HG03175 (cell line): ENCODE results near the gene ADAD2.
"Not testable (repeated sequence)": the region's sequence is repeated elsewhere in the genome, so short reads cannot be mapped to it uniquely, and the experiment has no call there.

Experiments
- ATAC-seq: cut with Tn5 transposase; IDR thresholded peaks from one replicate; pipeline ENCODE4 v1.9.1; 2021; ENCODE audit warnings: mild to moderate bottlenecking, moderate library complexity; ENCODE audit not compliant: unreplicated experiment

The ADAD2 gene

DNA sequence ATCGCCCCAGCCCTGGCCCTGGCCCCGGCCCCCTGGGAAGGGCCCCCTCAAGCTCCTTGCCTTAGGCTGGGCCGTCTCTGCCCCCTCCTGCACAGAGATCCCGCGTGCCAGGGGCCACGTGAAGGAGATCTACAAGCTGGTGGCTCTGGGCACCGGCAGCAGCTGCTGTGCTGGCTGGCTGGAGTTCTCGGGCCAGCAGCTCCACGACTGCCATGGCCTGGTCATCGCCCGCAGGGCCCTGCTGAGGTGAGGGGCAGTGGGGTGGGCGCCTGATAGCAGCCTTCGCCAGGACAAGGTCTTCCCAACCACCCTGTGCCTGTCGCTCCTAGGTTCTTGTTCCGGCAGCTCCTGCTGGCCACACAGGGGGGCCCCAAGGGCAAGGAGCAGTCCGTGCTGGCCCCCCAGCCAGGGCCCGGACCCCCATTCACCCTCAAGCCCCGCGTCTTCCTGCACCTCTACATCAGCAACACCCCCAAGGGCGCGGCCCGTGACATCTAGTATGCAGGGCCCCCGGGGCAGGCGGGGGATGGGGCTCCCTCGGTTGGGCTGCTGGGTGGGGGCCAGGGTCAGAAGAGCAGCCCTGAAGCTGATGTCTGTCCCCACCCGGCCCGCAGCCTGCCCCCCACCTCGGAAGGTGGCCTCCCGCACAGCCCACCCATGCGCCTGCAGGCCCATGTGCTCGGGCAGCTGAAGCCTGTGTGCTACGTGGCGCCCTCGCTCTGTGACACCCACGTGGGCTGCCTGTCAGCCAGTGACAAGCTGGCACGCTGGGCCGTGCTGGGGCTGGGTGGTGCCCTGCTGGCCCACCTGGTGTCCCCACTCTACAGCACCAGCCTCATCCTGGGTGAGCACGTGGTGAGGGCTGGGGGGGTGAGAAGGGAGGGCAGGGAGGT is 4.5 kb downstream of the ADAD2 start:
- no peak for ATAC-seq

DNA sequence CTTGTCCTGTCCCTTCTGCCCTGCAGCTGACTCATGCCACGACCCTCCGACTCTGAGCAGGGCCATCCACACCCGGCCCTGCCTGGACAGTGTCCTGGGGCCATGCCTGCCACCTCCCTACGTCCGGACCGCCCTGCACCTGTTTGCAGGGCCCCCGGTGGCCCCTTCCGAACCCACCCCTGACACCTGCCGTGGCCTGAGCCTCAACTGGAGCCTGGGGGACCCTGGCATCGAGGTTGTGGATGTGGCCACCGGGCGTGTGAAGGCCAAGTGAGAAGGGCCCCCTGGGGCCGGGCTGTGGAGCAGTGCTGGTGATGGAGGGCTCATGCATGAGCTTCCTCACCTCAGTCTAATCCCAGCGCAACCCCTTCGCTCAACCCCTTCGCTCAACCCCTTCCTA is 5.1 kb downstream of the ADAD2 start:
- no peak for ATAC-seq

DNA sequence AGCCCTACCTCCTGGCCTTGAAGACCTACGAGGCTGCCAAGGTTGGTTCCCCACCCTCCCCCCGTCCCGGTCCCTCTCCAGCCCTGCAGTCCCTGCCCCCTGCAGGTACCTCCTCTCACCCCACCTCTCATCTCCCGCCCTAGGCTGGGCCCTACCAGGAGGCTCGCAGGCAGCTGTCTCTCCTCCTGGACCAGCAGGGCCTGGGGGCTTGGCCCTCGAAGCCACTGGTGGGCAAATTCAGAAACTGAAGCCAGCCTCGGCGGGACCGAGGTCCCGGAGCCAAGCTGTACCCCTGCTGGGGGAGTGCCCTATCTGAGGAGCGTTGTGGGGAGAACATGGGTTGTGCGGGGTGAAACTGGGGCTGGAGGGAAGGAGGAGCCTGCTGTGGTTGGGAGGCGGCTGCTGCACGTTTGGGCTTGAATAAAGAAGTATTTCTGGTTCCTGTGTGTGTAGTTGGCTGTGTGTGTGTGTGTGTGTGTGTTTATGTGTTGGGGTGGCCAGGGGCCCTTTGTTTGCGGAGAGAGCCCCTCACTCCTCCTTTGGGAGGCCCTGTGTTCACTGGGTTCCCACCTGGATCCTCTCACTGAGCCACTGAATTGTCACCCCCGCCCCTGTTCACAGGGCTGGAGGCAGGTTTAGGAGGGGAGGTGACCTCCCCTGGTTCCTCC is 5.9 kb downstream of the ADAD2 start:
- no peak for ATAC-seq

DNA sequence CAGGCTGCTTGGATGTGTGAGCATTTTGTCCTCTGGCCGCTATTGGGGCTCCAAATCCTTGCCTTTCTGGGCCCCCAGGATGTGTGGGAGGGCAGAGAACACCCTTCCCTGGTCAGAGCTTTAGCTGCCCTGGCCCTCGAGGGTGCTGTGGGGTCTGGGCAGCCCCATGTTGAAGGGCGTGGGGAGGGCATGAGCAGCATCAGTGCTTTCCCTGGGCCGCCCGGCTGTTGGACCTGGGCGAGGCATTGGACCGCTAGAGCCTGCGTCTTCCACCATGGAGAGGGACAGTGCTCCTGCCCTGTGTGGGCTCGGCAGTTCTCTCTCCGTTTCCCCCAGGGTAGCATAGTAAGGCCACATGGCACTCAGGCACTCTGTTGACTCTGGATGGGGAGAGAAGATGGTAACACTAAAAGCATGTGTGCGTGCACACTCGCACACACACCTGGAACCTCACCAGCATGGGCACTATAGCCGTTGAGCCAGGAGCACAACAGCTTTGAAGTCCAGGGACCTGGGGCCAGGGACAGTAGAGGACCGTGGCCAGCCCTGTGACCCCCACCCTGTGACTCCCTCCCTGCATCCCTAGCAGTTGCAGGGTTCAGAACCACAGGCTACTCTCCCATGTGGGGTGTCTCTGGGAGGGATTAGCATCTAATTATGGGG is 6.6 kb downstream of the ADAD2 start:
- ATAC-seq: no peak

DNA sequence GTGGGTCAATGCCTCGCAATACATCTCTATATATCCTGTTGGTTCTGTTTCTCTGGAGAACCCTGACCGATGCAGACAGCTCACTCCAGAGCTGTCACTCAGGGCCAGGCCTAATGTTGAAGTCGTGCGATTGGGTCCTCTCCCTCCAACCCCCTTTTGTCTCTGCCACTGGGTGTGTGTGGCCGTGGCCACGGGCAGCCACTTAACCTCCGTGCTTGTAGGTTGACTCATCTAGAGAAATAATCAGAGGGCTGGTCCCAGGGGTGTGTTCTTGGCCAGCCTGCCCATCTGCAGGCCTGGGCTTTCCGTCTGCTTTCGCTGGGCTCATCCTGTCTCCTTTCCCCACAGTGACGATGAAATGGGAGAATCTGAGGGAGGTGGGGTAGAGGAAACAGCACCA is 7.4 kb downstream of the ADAD2 start:
- no peak for ATAC-seq

DNA sequence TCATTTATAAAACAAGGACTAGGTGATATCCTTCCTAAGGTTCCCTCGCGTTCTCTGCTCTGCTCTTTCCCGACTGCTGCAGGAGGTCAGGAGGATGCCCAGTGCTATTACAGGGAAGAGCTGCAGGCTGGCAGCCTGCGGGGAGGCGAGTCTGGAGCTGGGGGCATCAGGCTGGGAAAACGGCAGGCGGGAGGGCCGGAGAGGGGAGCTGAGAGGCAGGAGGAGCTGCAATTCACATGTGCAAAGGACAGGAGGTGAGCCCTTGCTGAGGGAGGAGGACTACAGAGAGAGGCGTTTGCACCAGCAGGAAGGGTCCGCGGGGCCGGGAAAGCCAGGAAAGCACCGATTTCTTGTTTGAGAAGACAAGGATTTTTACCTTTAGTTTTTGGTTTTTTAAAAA is 8.1 kb downstream of the ADAD2 start:
- ATAC-seq: no peak

DNA sequence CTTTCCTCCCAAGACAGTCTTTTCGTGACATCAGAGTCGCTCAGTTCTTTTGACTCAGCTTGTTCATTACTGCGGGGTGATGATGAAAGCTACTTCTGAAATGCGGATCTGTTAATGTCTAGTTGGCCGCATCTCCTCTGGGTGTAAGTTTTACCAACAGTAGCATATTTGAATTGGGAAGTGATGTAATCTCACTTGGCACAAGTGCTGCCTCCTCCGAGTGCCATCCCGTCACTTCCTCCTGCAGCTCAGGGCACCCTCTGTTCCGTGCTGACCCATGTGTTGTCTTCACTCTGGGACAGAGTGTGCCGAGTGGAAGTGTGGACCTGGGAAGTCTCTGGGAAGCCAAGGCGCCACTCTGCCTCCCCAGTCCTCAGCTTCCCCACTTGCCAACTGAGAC is 8.9 kb downstream of the ADAD2 start:
- no peak for ATAC-seq

DNA sequence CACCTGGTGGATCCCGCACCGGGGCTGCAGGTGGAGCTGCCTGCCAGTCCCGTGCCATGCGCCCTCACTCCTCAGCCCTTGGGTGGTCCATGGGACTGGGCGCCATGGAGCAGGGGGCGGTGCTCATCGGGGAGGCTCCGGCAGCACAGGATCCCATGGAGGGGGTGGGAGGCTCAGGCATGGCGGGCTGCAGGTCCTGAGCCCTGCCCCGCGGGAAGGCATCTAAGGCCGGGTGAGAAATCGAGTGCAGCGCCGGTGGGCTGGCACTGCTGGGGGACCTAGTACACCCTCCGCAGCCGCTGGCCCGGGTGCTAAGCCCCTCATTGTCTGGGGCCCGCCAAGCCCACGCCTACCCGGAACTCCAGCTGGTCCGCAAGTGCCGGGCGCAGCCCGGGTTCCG is 13.6 kb downstream of the ADAD2 start:
- not testable (repeated sequence) for ATAC-seq

DNA sequence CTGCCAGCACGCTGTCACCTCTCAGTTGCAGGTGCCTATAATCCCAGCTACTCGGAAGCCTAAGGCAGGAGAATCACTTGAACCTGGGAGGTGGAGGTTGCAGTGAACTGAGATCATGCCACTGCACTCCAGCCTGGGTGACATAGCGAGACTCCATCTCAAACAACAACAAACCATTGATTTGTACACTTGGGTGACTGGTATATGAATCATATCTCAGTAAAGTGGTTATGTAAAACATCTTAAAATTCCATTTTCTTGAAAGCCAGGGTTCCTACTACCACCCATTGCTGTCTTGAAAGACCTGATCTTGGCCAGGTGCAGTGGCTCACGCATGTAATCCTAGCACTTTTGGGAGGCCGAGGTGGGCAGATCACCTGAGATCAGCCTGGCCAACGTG is 14.2 kb downstream of the ADAD2 start:
- not testable (repeated sequence) for ATAC-seq

DNA sequence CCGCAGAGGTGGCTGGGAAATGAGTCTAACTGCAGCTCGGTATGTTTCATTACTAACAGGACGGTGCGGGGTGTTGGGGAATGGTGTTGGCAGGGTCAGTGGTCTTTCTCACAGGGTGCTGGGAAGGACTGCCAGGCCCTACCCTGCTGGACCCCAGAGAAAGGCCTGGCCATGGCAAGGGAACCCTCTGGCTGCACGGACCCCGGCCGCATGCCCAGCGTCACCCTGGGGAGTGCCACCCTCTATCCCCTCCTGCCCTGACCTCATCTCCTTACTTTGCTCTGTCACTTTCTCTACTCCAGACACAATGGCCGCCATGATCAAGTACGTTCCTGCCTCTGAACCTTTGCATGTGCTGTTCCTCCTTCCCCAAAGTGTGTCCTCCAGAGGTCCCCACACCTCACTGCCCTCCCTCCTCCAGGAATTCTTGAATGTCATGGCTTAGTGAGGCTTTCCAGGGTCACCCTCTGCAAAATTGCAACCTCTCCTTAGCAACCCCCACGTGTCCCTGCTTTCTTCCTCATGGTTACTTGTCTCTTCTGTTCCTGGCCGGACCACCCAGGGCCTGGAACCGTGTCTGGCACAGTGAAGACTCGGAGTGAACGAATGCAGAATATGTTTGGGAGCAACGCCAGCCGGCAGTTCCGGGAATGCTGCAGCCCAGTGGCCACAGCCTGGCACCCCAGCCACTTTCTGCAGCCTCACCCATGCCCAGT is 15.2 kb downstream of the ADAD2 start:
- ATAC-seq: no peak

DNA sequence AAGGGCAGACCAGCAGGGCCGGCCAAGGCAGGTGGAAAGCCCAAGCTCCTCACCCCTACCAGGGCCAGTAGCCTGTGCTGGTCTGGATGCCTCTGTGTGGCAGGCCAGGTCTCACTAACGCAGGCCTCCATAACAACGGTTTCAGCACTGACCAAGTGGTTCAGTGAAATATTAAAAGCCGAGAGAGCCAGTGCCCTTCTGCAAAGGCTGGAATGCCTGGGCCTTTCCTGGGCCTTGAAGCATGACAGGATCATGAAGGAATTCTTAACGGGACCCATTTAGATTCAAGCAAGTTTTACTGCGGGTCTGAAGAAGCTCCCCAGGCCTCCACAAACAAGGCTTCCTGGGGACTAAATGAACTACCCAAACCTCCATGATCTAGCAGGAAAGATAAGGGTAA is 16.3 kb downstream of the ADAD2 start:
- ATAC-seq: no peak

DNA sequence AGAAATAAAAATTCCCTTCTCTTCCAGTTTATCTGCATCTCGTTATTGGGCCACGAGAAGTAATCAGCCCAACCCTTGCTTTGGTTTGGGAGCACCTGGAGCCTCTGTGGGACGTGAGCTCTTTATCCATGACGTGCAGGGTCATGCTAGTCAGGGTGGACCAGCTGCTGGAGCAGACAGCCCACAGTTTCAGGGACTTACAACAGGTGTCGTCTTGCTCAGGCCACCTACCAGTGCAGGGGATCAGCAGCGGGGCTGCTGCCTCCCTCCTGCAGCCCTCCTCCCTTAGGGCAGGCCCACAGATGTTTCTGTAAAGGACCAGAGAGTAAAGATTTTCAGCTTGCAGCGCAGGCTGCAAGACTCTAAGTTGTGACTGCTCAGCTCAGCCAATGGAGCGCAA is 16.9 kb downstream of the ADAD2 start:
- no peak for ATAC-seq

DNA sequence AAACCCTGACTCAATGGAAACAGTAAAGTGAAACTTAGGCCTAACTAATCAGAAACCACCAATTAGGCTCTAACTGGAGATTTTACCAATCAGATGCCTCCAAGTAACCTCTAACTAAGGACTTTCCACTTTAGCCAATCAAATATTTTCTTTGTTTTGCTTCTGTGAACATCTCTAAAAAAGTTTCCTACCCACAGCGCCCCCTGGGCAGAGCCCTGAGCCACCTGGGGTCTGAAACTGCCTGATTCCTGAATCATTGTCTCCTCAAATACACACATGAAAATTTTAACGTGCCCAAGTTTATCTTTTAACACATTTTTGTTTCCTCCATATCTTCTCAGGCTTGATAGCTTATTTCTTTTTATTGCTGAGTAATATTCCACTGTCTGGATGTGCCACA is 19.0 kb downstream of the ADAD2 start:
- ATAC-seq: no peak

DNA sequence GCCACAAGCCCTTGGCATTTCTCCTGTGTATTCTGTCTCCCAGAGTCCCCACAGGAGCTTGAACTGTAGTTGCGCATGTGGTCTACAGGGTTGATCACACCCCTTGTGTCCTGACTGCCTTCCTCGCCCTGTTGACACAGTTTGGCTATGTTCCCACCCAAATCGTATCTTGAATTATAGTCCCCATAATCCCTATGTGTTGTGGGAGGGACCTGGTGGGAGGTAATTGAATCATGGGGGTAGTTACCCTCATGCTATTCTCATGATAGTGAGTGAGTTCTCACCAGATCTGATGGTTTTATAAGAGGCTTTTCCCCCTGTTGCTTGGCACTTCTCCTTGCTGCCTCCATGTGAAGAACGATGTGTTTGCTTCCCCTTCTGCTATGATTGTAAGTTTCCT is 21.2 kb downstream of the ADAD2 start:
- ATAC-seq: no peak

DNA sequence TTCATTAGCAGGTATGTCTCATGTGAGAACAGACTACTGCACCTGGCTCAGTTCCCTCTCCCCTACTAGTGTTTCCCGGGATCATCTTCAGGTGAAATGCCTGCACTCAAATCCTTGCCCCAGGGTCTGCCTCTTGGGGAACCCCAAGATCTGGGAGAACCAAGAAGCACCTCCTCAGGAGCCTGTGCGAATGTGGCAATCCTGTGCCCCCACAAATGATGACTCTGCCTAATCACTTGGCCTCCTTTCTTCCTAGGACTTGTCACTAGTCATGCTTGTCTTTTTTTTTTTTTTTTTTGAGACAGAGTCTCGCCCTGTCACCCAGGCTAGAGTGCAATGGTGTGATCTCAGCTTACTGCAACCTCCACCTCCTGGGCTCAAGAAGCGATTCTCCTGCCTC is 21.7 kb downstream of the ADAD2 start:
- no peak for ATAC-seq

DNA sequence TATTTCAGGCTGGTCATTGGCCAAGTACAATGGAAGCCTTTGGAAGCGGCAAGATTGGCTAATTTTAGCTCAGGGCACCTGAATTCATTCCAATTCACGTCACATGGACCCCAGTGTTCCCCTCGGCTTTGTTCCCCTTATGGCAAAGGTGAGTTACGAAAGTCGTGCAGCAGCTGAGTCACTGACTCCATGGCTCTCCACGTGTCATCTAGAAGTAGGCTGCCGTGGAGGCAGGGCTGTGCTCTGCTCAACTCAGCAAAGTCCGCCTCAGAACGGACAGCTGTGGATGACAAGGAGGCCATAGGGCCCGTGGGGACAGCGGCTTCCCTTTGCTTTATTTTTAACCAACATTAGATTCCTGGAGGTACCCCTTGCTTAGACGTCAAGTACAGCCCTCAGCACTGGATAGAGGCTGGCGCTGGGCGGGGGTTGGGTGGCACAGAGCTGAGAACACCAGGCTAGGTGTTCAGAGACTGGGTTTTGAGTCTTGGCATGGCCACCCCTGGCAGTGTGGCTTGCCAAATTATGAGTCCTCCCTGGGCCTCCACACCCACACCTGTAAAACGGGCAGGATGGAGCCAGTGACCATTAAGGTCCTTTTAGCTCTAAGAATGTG is 23.6 kb downstream of the ADAD2 start:
- no peak for ATAC-seq

DNA sequence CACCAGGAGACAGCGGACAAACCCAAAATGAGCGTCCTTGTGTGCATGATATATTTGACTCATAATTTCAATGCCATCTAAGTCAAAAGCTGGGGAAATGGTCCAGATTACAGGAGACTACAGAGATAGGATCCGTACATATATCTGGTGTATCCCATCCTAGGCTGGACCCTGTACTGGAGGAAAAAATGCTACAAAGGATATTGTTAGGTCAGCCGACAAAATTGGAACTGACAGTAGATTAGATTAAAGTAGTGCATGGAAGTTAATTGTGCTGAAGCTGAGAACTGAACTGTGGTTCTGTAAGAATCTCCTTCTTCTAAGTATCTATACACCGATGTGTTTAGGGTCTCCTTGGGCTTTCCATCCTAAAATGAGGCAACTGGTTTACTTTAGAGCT is 24.6 kb downstream of the ADAD2 start:
- ATAC-seq: no peak

DNA sequence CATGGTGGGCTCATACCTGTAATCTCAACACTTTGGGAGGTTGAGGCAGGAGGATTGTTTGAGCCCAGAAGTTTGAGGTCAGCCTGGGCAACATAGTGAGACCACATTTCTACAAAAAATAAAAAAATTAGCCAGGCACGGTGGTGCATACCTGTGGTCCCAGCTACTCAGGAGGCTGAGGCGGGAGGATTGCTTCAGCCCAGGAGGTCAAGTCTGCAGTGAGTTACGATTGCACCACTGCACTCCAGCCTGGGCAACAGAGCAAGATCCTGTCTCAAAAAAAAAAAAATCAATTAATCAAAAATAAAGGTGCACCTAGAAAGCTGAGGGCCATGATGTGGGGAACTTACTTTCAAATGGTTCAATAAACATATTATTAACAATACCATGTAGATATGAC is 25.2 kb downstream of the ADAD2 start:
- not testable (repeated sequence) for ATAC-seq

DNA sequence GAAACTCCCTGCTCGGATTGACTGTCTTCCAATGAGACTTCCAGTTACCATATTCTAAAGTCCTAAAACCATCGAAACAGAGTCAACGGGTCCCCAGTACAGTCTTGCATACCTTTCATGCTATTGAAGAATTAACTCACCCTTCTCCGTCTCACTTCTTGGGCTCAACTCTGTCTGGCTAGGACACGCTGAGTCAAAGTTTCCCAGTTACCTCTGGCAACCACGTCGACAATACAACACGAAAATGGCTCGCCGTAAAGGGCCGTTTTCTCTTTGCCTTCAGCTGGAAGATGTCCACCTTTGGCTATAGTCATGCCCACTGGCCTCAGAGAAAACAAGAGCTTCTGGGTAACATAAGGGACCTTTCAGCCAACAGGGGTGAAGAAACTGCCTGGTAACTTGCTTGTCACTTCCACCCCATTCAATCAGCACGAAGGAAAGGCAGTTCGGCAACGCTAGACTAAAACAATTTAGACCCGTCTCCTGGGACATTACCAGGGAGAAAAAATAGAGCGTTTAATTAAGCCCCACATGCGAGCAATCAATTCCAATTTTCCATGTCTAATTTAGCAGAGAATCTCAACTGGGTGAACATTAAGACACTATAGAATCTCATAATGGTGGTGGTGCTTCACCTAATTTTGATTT is 27.3 kb downstream of the ADAD2 start:
- no peak for ATAC-seq

DNA sequence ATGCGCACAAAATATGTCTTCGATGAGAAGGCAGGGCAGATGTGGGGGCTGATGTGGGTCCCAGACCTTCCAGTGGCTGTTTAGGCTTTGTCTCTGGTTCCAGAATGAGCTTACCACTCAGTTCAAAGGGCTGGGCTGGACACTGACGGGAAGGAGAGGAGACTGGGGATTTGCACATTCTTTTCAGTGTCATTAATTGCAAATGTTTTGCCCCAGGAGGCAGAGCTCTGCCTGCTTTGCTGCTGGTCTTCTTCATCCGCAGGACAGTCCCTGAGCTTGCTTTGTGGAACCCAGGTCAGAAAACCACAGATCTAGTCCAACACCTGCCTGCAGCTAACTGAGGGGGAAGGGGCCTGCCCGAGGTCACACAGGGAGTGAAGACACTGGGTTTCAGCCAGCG is 28.0 kb downstream of the ADAD2 start:
- ATAC-seq: no peak
